Neutrophil (primary cell): ENCODE results near the gene ENTPD8.

Experiments
- H3K27ac ChIP-seq: fragments of 200-600 bp; sonication (generic); 2 replicates; pipeline ENCODE4 v1.5.1; 2016; ENCODE audit warnings: mild to moderate bottlenecking, moderate library complexity
- H3K27me3 ChIP-seq: fragments of 200-600 bp; sonication (generic); 2 replicates; pipeline ENCODE4 v1.6.0; 2016; ENCODE audit warnings: mild to moderate bottlenecking
- H3K36me3 ChIP-seq: fragments of 200-600 bp; sonication (generic); 2 replicates; pipeline ENCODE4 v1.5.1; 2017
- H3K4me1 ChIP-seq, 2 experiments: fragments of 200-600 bp in 1 of 2; sonication (generic) in 1 of 2; 1 replicate in 1 of 2; 2 replicates in 1 of 2; pipeline versions ENCODE4 v1.5.1 to v1.6.1; 2013 to 2016; ENCODE audit warnings: low read depth in 1 of 2, low read length in 1 of 2, mild to moderate bottlenecking in 1 of 2, moderate library complexity in 1 of 2; ENCODE audit not compliant: control insufficient read depth in 1 of 2, insufficient read depth in 1 of 2
- H3K4me3 ChIP-seq, 2 experiments: fragments of 200-600 bp in 1 of 2; sonication (generic) in 1 of 2; 1 replicate in 1 of 2; 2 replicates in 1 of 2; pipeline ENCODE4 v1.5.1; 2013 to 2016; ENCODE audit warnings: low read depth in 1 of 2, low read length in 1 of 2, mild to moderate bottlenecking in 1 of 2, moderate library complexity in 1 of 2
- H3K9me3 ChIP-seq: fragments of 200-600 bp; sonication (generic); 2 replicates; pipeline ENCODE4 v1.5.1; 2016
- CTCF ChIP-seq: fragments of 200-600 bp; sonication (generic); IDR thresholded peaks from 2 replicates; pipeline ENCODE4 v1.5.1; 2016; ENCODE audit warnings: antibody characterized with exemption

Gene ENTPD8

GRCh38 chr9:137434498-137435380, 6.4 kb downstream of the ENTPD8 start:
- no peak for TF ChIP-seq CTCF
- Histone ChIP-seq H3K9me3 (no peaks in the 10 kb centered on the region), H3K4me3 (no peak overlapping the region), H3K27me3 (peaks cover 18% of the 10 kb centered on the region), H3K4me1 (no peaks in the 10 kb centered on the region), H3K36me3 (no peaks in the 10 kb centered on the region), H3K27ac (no peak overlapping the region)

- H3K9me3 ChIP-seq = no peaks in the 10 kb centered on the region
- no peaks in the 10 kb centered on the region for H3K36me3 ChIP-seq
- H3K4me3 ChIP-seq = no peak overlapping the region
- no peaks in the 10 kb centered on the region for H3K4me1 ChIP-seq
- peaks cover 11% of the 10 kb centered on the region for H3K27me3 ChIP-seq
- H3K27ac ChIP-seq = no peak overlapping the region
- no peak for TF ChIP-seq CTCF
These were observed 7.2 kb downstream of the ENTPD8 start for GRCh38 chr9:137433916-137434431.

GRCh38 chr9:137433349-137433915, 7.7 kb downstream of the ENTPD8 start:
- no peaks in the 10 kb centered on the region for H3K9me3 ChIP-seq
- TF ChIP-seq CTCF = no peak
- peaks cover 11% of the 10 kb centered on the region for H3K27me3 ChIP-seq
- no peaks in the 10 kb centered on the region for H3K36me3 ChIP-seq
- no peak overlapping the region for H3K4me3 ChIP-seq
- no peak overlapping the region for H3K27ac ChIP-seq
- no peaks in the 10 kb centered on the region for H3K4me1 ChIP-seq

- H3K4me1 ChIP-seq = no peaks in the 10 kb centered on the region
- TF ChIP-seq CTCF = no peak
- H3K27me3 ChIP-seq = peaks cover 11% of the 10 kb centered on the region
- no peak overlapping the region for H3K4me3 ChIP-seq
- no peak overlapping the region for H3K27ac ChIP-seq
- H3K9me3 ChIP-seq = no peaks in the 10 kb centered on the region
- no peaks in the 10 kb centered on the region for H3K36me3 ChIP-seq
These were observed 8.3 kb downstream of the ENTPD8 start for GRCh38 chr9:137432687-137433348.

GRCh38 chr9:137431416-137431931, 9.7 kb downstream of the ENTPD8 start:
- H3K27me3 ChIP-seq = peaks cover 11% of the 10 kb centered on the region
- H3K27ac ChIP-seq = no peak overlapping the region
- H3K4me3 ChIP-seq = no peak overlapping the region
- no peaks in the 10 kb centered on the region for H3K4me1 ChIP-seq
- no peaks in the 10 kb centered on the region for H3K36me3 ChIP-seq
- H3K9me3 ChIP-seq = no peaks in the 10 kb centered on the region
- no peak for TF ChIP-seq CTCF
